HG03108 (cell line): ENCODE data around the gene RPS16.

ENCODE experiments used
- ATAC-seq: cut with Tn5 transposase; IDR thresholded peaks from one replicate; pipeline ENCODE4 v1.9.1; 2021; ENCODE audit warnings: moderate library complexity; ENCODE audit not compliant: unreplicated experiment

The RPS16 gene

GRCh38 chr19:39449116-39449797 lies 13.5 kb upstream of the RPS16 start:
- ATAC-seq, result no peak

DNA sequence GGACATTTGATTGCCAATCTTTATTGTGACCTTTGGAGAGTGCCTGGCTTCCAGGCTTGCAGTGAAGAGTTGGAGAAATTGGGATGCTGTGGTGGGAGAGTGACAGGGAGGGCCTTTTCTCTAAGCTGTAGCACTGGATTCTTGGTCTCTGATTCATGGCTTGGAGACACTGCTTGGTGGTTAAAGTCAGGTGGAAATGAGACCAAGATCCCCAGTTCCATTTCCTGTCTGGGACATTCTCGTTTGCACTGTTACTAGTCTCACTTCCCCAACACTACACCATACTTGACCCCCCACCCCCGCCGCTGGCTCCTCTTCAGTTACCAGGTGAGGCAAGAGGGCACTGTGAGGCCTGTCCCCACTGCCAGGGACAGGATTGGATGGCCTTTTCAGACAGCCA lies 12.5 kb upstream of the RPS16 start:
- no peak for ATAC-seq

DNA sequence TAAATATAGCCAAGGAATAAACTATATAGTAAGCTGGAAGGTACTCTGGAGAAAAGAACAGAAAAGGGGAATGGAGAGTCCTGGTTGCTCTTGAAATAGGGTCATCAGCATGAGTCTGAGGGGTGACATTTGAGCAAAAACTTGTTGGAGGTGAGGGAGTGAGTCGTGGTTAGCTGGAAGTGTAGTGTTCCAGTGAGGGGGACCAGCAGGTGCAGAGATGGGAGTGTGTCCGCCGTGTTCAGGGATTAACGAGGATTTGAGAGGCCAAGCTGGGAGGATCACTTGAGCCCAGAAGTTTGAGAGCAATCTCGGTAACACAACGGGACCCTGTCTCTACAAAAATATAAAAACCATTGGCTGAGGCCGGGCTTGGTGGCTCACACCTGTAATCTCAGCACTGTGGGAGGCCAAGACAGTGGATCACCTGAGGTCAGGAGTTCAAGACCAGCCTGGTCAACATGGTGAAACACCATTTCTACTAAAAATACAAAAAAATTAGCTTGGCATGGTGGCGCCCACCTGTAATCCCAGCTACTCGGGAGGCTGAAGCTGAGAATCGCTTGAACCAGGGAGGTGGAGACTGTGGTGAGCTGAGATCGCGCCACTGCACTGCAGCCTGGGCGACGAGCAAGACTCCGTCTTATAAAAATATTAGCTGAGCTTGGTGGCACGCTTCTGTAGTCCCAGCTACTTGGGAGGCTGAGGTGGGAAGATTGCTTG lies 10.8 kb upstream of the RPS16 start:
- no peak for ATAC-seq

DNA sequence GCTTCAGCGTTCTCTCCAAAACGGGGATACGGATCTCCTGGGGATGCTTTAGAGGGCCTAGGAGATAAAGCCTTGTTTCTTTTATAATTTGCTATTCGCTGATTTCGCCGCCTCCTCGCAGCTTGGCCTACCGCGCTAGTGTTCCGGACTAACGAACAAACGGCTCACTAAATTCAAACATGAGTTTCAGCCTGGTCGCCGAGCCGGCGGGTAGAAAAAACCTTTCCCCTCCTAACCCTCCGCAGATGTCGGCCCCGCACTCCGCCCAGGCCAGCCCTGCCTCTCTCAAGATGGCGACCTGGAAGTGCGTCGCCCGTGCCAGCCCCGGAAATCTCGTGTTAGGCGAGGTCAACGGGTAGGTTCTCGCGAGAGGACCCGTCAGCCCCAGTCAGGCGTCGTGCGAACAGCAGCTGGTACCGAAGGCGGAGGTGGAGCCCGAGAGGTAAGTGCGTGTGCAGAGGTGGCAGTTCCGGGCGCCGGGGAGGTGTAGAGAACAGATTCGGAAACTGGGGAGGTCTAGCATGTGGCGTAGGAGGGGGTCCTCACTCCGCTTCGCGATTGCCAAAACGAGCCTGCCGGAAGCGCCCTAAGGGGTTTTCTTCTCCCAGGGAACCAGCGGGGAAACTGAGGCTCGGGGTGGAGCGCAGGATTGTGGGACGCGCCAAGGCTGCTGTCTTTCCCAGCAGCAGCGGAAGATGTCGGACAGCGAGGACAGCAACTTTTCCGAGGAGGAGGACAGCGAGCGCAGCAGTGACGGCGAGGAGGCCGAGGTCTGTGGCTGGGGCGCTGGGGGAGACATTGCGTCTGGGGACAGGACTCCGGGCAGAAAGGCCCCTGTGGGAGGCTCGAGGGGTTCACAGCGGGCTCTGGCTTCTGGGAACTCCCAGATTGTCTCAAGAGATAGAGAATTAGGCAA lies 9.7 kb upstream of the RPS16 start, which contains the start of gene SUPT5H:
Gene SUPT5H (plus strand): TSS at position 387 of the 916 bp plus-strand sequence. CDS start 309 bp downstream, at position 696.
- peak; percentile 83 for ATAC-seq

DNA sequence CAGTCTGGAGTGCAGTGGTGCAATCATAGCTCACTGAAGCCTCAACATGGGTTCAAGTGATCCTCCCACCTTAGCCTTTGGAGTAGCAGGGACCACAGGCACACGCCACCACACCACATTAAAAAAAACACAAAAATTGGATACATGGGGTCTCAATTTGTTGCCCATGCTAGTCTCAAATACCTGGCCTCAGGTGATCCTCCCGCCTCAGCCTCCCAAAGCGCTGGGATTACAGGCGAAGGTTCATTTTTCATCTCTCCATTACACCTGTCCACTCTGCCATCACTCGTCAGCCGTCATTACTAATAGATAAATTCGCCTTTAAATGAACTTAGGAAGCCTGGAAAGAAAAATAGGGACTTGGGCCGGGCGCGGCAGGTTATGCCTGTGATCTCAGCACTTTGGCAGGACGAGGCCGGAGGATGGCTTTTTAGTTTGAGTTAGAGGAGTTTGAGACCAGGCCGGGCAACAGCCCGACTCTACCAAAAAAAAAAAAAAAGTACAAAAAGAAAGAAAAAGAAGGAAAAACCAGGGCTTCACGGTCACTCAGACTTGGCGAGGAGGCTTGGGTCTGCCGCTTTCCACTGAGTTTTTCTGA lies 8.9 kb upstream of the RPS16 start:
- no peak for ATAC-seq

DNA sequence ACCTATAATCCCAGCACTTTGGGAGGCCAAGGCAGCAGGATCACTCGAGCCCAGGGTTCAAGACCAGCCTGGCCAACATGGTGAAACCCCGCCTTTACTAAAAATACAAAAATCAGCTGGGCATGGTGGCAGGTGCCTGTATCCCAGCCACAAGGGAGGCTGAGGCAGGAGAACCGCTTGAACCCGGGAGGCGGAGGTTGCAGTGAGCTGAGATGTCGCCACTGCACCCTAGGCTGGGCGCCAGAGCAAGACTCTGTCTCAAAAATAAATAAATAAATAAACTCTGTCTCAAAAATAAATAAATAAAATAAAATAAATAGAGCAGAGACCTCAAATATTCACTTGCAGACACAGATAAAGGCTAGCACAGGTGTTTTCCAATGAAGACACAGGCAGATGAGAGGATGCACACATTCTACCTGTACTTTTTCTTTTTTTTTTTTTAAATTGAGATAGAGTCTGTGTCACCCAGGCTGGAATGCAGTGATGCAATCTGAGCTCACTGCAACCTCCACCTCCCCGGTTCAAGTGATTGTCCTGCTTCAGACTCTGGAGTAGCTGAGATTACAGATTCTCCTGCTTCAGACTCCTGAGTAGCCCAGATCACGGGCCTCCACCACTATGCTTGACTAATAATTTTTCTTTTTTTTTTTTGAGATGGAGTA lies 2.7 kb upstream of the RPS16 start:
- ATAC-seq, result no peak

DNA sequence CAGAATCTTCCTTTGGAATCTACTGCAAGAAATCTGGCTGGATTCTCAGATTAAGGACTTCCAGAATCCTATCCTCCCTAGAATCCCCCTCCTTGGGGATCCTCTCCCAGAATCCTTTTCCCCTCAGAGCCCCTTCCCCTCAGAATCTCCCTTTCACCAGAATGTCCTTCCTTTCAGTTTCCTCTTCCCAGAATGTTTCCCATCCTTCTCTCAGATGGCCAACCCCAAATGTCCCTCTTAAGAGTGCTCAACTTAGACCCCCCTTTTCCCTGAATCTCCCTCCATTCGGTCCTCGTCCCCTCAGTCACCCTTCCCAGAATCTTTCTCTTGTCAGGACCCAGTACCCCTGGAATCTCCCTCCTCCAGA lies 584 bp upstream of the RPS16 start:
- no peak for ATAC-seq

- ATAC-seq, result no peak
These were observed 1.3 kb downstream of the RPS16 start for GRCh38 chr19:39434123-39435076.

- ATAC-seq, result no peak
These were observed 2.2 kb downstream of the RPS16 start for GRCh38 chr19:39433480-39434079.

DNA sequence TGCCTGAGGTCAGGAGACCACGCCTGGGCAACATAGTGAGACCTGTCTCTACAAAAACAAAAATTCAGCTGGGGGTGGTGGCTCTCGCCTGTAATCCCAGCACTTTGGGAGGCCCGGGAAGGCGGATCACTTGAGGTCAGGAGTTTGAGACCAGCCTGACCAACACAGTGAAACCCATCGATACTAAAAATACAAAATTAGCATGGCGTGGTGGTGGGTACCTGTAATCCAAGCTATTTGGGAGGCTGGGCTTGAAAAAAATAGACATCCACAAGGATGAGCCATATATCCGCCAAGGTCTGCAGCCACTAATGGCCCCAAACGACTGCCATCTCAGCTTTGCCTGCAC lies 3.1 kb downstream of the RPS16 start:
- ATAC-seq, result no peak

- ATAC-seq, result peak; percentile 38
These were observed 4.8 kb downstream of the RPS16 start for GRCh38 chr19:39430675-39431593.

GRCh38 chr19:39428283-39429112 lies 7.3 kb downstream of the RPS16 start:
- ATAC-seq, result no peak

GRCh38 chr19:39427707-39428106 lies 8.0 kb downstream of the RPS16 start:
- no peak for ATAC-seq

GRCh38 chr19:39426170-39426569 lies 9.6 kb downstream of the RPS16 start:
- ATAC-seq, result no peak

DNA sequence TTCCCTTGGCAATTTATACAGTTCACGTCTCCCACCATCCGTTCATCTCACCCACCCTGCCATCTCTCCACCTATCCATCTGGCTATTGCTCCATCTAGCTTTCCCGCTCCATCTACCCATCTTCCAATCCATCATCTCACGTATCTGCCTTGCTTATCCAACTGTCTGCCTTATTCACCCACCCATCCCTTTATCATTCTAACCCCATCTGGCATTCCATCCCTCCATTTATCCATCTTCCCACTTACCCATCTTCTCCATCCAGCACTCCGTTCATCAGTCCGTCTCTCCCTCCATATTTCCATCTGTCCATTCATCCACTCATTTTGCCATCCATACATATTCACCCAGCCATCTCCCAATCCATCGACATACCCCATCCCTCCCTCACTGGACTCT lies 10.0 kb downstream of the RPS16 start:
- no peak for ATAC-seq

GRCh38 chr19:39424934-39425333 lies 10.8 kb downstream of the RPS16 start:
- ATAC-seq, result no peak
